Type B pancreatic cell (in vitro differentiated cells): ENCODE results near the gene MYH7. TPM values are rescaled to one million over a fixed set of nuclear protein-coding genes. Genes with fewer than 3 reads are reported as not detected.

Experiments
- DNase-seq: peaks from one replicate; pipeline ENCODE4 v3.0.0; 2021; ENCODE audit warnings: mixed read lengths; ENCODE audit not compliant: unreplicated experiment; ENCODE audit errors: extremely low spot score
- H3K27ac Mint-ChIP-seq: 2 replicates; pipeline ENCODE4 v1.8.0; 2021; ENCODE audit warnings: mild to moderate bottlenecking, mixed read lengths
- H3K27me3 Mint-ChIP-seq: 2 replicates; pipeline ENCODE4 v1.8.0; 2021; ENCODE audit warnings: mixed read lengths
- H3K36me3 Mint-ChIP-seq: 2 replicates; pipeline ENCODE4 v1.8.0; 2021; ENCODE audit warnings: mixed read lengths
- H3K4me1 Mint-ChIP-seq: one replicate; pipeline ENCODE4 v1.8.0; 2021; ENCODE audit warnings: mixed read lengths; ENCODE audit not compliant: unreplicated experiment
- H3K4me3 Mint-ChIP-seq: 2 replicates; pipeline ENCODE4 v1.8.0; 2021; ENCODE audit warnings: mild to moderate bottlenecking, mixed read lengths
- H3K9me3 Mint-ChIP-seq: 2 replicates; pipeline ENCODE4 v1.8.0; 2021; ENCODE audit warnings: mixed read lengths
- CTCF ChIP-seq: fragments of 200-600 bp; sonication (generic); conservative IDR thresholded peaks from 2 replicates; pipeline ENCODE4 v1.5.0; 2021; ENCODE audit warnings: antibody characterized with exemption, mild to moderate bottlenecking
- long read RNA-seq: library from polyadenylated mRNA; unstranded; transcript quantifications from one replicate; pipeline ENCODE4 v2.0.0, GENCODE V29; 2020
- total RNA-seq: library from RNA; stranded (reverse); gene quantifications from 2 replicates; pipeline ENCODE4 v1.2.1, GENCODE V29; 2021; ENCODE audit warnings: low replicate concordance

The MYH7 gene
- total RNA-seq = 0.14 TPM in 1 of 2 replicates, not detected in the other
- long read RNA-seq = 0 reads

- Mint-ChIP-seq H3K9me3 (no peaks in the 10 kb centered on the region), H3K27ac (no peak within 1 kb of the TSS), H3K4me1 (peaks cover 22% of the 10 kb centered on the region), H3K27me3 (peaks cover 27% of the 10 kb centered on the region), H3K4me3 (no peak within 1 kb of the TSS), H3K36me3 (no peaks in the 10 kb centered on the region)
- TF ChIP-seq CTCF = no peak
- peak; percentile 60 for DNase-seq
Measured at GRCh38 chr14:23435543-23436326, at the start of gene MYH7. Gene MYH7, minus strand, starts transcription at chr14:23435660. Its CDS starts 1,928 bp downstream, at chr14:23433732.

- H3K4me1 Mint-ChIP-seq = peaks cover 14% of the 10 kb centered on the region
- H3K4me3 Mint-ChIP-seq = no peak overlapping the region
- TF ChIP-seq CTCF = peak; percentile 73
- H3K9me3 Mint-ChIP-seq = no peaks in the 10 kb centered on the region
- no peaks in the 10 kb centered on the region for H3K27me3 Mint-ChIP-seq
- H3K27ac Mint-ChIP-seq = no peak overlapping the region
- H3K36me3 Mint-ChIP-seq = peaks cover 10% of the 10 kb centered on the region
- no peak for DNase-seq
Measured at GRCh38 chr14:23483236-23483854, 47.9 kb upstream of the MYH7 start.

- Mint-ChIP-seq H3K27ac (no peak overlapping the region), H3K9me3 (no peaks in the 10 kb centered on the region), H3K27me3 (no peaks in the 10 kb centered on the region), H3K4me3 (no peak overlapping the region), H3K36me3 (peaks cover 13% of the 10 kb centered on the region), H3K4me1 (peaks cover 16% of the 10 kb centered on the region)
- DNase-seq = no peak
- TF ChIP-seq CTCF = no peak
Measured at GRCh38 chr14:23482823-23483148, 47.3 kb upstream of the MYH7 start.

- Mint-ChIP-seq H3K36me3 (peaks cover 15% of the 10 kb centered on the region), H3K27ac (no peak overlapping the region), H3K4me1 (peaks cover 16% of the 10 kb centered on the region), H3K9me3 (no peaks in the 10 kb centered on the region), H3K4me3 (no peak overlapping the region), H3K27me3 (no peaks in the 10 kb centered on the region)
- TF ChIP-seq CTCF = no peak
- DNase-seq = no peak
Measured at GRCh38 chr14:23481979-23482822, 46.7 kb upstream of the MYH7 start.

- Mint-ChIP-seq H3K27ac (no peak overlapping the region), H3K4me1 (peaks cover 16% of the 10 kb centered on the region), H3K36me3 (peaks cover 15% of the 10 kb centered on the region), H3K9me3 (no peaks in the 10 kb centered on the region), H3K4me3 (no peak overlapping the region), H3K27me3 (no peaks in the 10 kb centered on the region)
- TF ChIP-seq CTCF = no peak
- no peak for DNase-seq
Measured at GRCh38 chr14:23481362-23481970, 46.0 kb upstream of the MYH7 start.
